Heart left ventricle (tissue), 13 donors: ENCODE measurements around the gene MAPKAPK5.
"Not testable (repeated sequence)": the region's sequence is repeated elsewhere in the genome, so short reads cannot be mapped to it uniquely, and the experiment has no call there.

Source experiments
- CTCF ChIP-seq, 12 donors: fragments of 200-600 bp; sonication (generic) in 4 of 12; IDR thresholded peaks; one replicate each; pipeline versions ENCODE4 v1.5.0 to v1.8.0; 2018 to 2022; ENCODE audit warnings: antibody characterized with exemption in 12 of 12, mild to moderate bottlenecking in 5 of 12
- POLR2A ChIP-seq, 2 donors: fragments of 450-650 bp; IDR thresholded peaks; one replicate each; pipeline ENCODE4 v1.6.1; 2017; ENCODE audit warnings: antibody characterized with exemption in 2 of 2, mild to moderate bottlenecking in 2 of 2, moderate library complexity in 2 of 2
- donor health status: ischemic (EF 13 %, LVEDD 7.1; RV severe dilation, severe dysfunction).
- donor health status: DM: no; HTN: yes; CAD: no.
- donor health status: DM: no; HTN: no; CAD: no.
- donor health status: ischemic (EF 25% LVEDD 6.9; RV normal size, moderate dysfunction).
- donor health status: ischemic (EF 25% LVEDD 5.7; RV mildly dilated, moderate dysfunction).
- donor health status: ischemic (EF 35%, LVEDD 5.7; RV mildly dilated, moderate dysfunction).
- donor health status: nonischemic (EF 11% LVEDD 7.7; RV severe dilation, severe dysfunction).
- donor health status: DM: yes; HTN: yes; CAD: no.
- donor health status: PGD.
- donor health status: ischemic (EF 29% LVEDD 5.4; RV normal size, mild dysfunction).
- donor health status: nonischemic (EF 23%, LVEDD 6.1; RV moderate dilation, normal function).

- TF ChIP-seq CTCF, POLR2A (IDR thresholded peaks at IDR 0.05): not testable (repeated sequence)
Measured at GRCh38 chr12:111950961-111951676, 109.1 kb downstream of the MAPKAPK5 start.
